ENCODE data around the gene LRRK2. TPM values are rescaled to one million over a fixed set of nuclear protein-coding genes. Genes with fewer than 3 reads are reported as not detected.

LRRK2 gene
- total RNA-seq, 1 donor from 2014 or later, result 0.26 TPM

DNA sequence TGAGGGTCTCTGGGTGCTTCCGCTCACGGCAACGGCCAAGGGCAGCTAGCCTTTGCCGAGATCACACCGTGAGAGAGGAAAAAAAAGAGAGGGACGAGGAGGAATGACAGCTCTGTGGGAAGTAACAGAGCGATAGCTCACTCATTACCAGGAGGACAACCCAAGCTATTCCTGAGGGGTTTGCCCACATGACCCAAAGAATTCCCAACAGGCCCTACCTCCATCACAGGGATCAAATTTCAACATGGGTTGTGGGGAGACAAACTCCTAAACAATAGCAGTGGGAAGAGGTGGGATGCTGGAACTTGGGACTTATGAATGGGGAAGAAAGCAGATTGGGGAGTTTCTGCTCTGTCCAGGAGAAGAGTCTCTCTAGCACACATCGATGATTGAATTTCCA, 180.6 kb downstream of the LRRK2 start:
- no peak for DNase-seq (ENCODE audit: low read depth in 2 of 2)

Other genes starting within 250 kb of the LRRK2 start
- gene SLC2A13, start 118.9 kb upstream of the LRRK2 start, total RNA-seq, result 4.7 and 8.2 TPM in 2 replicates

Data from dermis microvascular lymphatic vessel endothelial cell (primary cell).